Measurements from ENCODE around the gene AFTPH. TPM values are rescaled to one million over a fixed set of nuclear protein-coding genes. Genes with fewer than 3 reads are reported as not detected.

Gene AFTPH
- polyA plus RNA-seq, 2 of the 4 experiments (the other 2 are of a cell fraction) = 24.0 to 51.4 TPM

DNA sequence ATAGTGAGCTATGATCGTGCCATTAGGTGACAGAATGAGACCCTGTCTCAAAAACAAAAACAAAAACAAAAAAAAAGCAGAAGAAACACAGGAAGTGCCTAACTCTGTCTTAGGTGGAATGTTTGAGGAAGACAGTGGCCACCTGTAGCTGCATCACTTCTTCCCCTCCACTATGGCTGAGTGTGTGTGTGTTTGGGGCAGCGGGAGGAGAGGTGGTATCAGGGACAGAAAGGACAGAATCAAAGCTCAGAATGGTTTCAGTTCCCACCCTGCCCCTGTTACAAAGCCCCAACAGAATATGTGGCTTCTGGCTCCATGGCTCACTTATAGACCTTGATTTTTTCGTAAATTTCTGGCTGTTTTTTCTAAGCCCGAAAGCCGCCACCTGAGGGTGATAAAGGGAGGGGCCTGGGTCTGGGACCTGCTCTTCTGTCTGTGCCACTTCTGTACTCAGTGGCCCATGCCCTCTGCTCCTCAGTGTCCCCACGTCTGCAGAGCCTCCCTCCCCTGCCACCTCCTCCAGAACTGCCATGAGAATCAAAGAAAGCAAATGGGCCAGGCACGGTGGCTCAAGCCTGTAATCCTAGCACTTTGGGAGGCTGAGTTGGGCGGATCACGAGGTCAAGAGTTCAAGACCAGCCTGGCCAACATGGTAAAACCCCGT lies 102.2 kb downstream of the AFTPH start:
- DNase-seq (ENCODE audit: low read depth in 1 of 2, low spot score in 1 of 2) (no peak), ATAC-seq (no peak), FAIRE-seq (no peak)
- ChIA-PET CTCF (interaction anchor here (0.5 to 6.0 kb wide), 10 partner anchors 10 to 415 kb away, joined by 3 to 49 read pairs (median 6); partner anchors contain the start of gene SERTAD2), POLR2A (interaction anchor here (0.5 kb wide), 1 partner anchor 116 kb away, joined by 7 read pairs; no protein-coding TSS in a partner anchor)
- H3K4me1 ChIP-seq = no peaks in the 10 kb centered on the region
- H3K27ac ChIP-seq = no peak overlapping the region
- H3K9me3 ChIP-seq = no peaks in the 10 kb centered on the region
- TF ChIP-seq CHD4 (IDR thresholded peaks at IDR 0.05; ENCODE audit: borderline replicate concordance) (no peak), ZC3H11A (IDR thresholded peaks at IDR 0.05) (no peak), FOSB (CRISPR knock-in tag; IDR thresholded peaks at IDR 0.05) (no peak)
- WGBS (ENCODE audit: missing lambda C conversion rate) = 71% methylated on average over 10 of the region's 10 CpGs
- H3K4me2 ChIP-seq = no peak overlapping the region
- H3K4me3 ChIP-seq = no peak overlapping the region

DNA sequence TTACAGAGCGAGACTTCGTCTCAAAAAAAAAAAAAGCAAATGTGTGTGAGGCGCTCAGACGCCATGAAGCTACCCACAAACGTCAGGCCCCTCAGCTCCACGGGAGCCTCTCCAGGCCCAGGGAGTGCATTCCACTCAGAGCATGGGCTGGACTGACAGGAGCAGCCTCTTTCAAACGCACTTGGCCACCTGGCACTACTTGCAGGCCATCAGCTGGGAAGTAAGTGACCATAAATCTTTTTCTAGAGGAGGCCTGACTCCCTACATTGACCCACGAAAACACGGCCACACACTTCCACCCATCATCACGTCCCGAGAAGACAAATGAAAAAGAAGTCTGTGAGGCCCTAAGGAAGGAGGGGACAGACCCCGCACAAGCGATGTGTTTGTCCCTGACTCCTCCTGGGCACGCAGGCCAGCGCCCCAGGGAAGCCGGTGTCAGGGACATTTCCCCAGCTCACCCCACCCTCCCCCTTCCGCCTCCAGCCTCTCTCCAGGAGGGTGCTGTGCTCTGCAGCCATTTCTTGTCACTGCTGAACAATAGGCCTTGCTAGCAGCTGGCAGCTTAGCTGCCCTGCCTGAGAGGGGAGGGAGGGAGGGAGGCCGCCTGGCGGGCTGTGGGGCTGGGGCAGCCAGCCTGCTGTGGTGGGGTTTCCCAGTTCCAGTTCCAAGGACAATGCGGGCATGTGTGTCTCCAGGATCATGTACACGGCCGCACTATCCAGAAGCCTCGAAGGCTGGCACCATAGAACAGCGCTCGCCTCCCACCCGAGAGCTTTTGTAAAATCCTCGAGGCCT lies 103.0 kb downstream of the AFTPH start:
- TF ChIP-seq KDM1A (IDR thresholded peaks at IDR 0.05; ENCODE audit: low read depth) = no peak
- TF ChIP-seq FOSB (CRISPR knock-in tag; IDR thresholded peaks at IDR 0.05) = no peak
- TF ChIP-seq RCOR1 (IDR thresholded peaks at IDR 0.05; ENCODE audit: low read depth, low read length) = no peak
- TF ChIP-seq, protein P1, sequence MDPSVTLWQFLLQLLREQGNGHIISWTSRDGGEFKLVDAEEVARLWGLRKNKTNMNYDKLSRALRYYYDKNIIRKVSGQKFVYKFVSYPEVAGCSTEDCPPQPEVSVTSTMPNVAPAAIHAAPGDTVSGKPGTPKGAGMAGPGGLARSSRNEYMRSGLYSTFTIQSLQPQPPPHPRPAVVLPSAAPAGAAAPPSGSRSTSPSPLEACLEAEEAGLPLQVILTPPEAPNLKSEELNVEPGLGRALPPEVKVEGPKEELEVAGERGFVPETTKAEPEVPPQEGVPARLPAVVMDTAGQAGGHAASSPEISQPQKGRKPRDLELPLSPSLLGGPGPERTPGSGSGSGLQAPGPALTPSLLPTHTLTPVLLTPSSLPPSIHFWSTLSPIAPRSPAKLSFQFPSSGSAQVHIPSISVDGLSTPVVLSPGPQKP (IDR thresholded peaks at IDR 0.05; ENCODE audit: low read depth, low read length) = no peak
- no peak for TF ChIP-seq MYC (IDR thresholded peaks at IDR 0.05; ENCODE audit: borderline replicate concordance, low read length)
- DNase-seq (ENCODE audit: low read depth in 1 of 2, low spot score in 1 of 2) = no peak
- ATAC-seq = no peak
- FAIRE-seq = no peak
- Histone ChIP-seq H3K9me3 (no peaks in the 10 kb centered on the region), H3K4me3 (no peak overlapping the region), H3K27ac (no peak overlapping the region), H3K4me2 (no peak overlapping the region), H3K4me1 (no peaks in the 10 kb centered on the region)
- ChIA-PET POLR2A (interaction anchor here (0.6 to 1.4 kb wide), 3 partner anchors 12 to 103 kb away, joined by 3 to 4 read pairs (median 3); no protein-coding TSS in a partner anchor), CTCF (interaction anchor here (0.5 to 6.0 kb wide), 12 partner anchors 9 to 262 kb away, joined by 3 to 49 read pairs (median 5); partner anchors contain the start of genes AFTPH and SERTAD2)
- WGBS (ENCODE audit: missing lambda C conversion rate) = 90% methylated on average over 25 of the region's 27 CpGs

DNA sequence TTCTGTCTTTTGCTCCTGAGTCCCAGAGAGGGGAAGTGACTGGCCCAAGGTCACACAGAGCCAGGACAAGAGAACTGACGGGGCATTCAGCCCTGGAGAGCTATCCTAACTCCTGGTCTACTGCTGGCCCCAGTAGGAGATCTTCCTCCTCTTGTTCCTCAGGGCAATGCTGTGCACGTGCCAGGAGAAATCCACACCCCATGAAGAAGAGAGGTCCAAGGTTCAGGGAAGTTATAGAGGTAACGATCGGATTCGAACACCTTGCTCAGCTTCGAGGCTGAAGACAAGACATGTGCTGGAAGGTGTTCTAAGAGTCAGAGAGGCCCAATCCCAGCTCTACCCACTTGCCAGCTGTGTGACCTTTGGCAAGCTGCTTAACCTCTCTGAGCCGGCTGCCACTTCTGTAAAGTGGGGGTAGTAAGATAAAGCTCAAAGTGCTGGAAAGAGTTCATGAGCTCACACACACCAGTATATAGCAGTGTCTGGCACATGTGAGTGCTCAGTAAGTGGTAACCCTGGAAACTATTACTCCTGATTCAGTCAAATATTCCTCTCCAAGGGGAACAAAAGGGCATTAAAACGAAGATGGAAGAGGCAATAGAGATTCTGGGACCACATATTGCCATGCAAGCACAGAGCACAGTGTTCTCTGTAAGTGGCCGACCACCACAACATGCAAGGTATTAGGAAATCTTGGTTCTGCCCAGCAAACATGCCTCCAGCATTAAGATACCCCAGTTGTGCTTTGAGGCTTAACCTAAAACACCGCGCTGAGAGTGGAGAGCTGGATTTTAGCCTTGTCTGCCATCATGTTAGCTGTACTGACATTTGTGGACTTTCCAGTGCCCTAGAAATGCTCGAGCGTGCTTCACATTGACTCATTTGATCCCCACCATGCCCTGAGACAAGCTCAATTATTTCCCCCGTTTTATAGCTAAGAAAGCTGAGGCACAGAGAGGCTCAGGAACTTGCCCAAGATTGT lies 104.0 kb downstream of the AFTPH start:
- no peak overlapping the region for H3K4me2 ChIP-seq
- H3K4me1 ChIP-seq = no peaks in the 10 kb centered on the region
- TF ChIP-seq ZFP36 (IDR thresholded peaks at IDR 0.05; ENCODE audit: borderline replicate concordance, partially characterized antibody) = peak; percentile 76
- TF ChIP-seq, protein P2, sequence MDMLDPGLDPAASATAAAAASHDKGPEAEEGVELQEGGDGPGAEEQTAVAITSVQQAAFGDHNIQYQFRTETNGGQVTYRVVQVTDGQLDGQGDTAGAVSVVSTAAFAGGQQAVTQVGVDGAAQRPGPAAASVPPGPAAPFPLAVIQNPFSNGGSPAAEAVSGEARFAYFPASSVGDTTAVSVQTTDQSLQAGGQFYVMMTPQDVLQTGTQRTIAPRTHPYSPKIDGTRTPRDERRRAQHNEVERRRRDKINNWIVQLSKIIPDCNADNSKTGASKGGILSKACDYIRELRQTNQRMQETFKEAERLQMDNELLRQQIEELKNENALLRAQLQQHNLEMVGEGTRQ (IDR thresholded peaks at IDR 0.05) = no peak
- TF ChIP-seq RNF2 (IDR thresholded peaks at IDR 0.05; ENCODE audit: borderline replicate concordance, low read depth) = no peak
- no peak for TF ChIP-seq HOXA7 (CRISPR knock-in tag; IDR thresholded peaks at IDR 0.05)
- no peak for TF ChIP-seq SMC3 (IDR thresholded peaks at IDR 0.05)
- TF ChIP-seq, protein P3, sequence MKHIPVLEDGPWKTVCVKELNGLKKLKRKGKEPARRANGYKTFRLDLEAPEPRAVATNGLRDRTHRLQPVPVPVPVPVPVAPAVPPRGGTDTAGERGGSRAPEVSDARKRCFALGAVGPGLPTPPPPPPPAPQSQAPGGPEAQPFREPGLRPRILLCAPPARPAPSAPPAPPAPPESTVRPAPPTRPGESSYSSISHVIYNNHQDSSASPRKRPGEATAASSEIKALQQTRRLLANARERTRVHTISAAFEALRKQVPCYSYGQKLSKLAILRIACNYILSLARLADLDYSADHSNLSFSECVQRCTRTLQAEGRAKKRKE (CRISPR knock-in tag; IDR thresholded peaks at IDR 0.05; ENCODE audit: low read depth) = no peak
- no peak for TF ChIP-seq EHMT2 (IDR thresholded peaks at IDR 0.05; ENCODE audit: low read depth)
- TF ChIP-seq KDM1A (IDR thresholded peaks at IDR 0.05; ENCODE audit: low read depth) = peak; percentile 61; the same call in 1 of the 2 replicates
- no peak for TF ChIP-seq NR3C1 (IDR thresholded peaks at IDR 0.05)
- no peak for TF ChIP-seq FOXS1 (CRISPR knock-in tag; IDR thresholded peaks at IDR 0.05)
- no peak for TF ChIP-seq CBX2 (IDR thresholded peaks at IDR 0.05; ENCODE audit: borderline replicate concordance, low read depth)
- no peak for TF ChIP-seq RARB (CRISPR knock-in tag; IDR thresholded peaks at IDR 0.05)
- no peak for FAIRE-seq
- no peaks in the 10 kb centered on the region for H3K9me3 ChIP-seq
- no peak for DNase-seq (ENCODE audit: low read depth in 1 of 2, low spot score in 1 of 2)
- POLR2A ChIA-PET = interaction anchor here (1.4 to 2.2 kb wide), 2 partner anchors 19 to 26 kb away, joined by 4 to 8 read pairs; partner anchors contain the start of gene SERTAD2
- H3K4me3 ChIP-seq = no peak overlapping the region
- WGBS (ENCODE audit: missing lambda C conversion rate) = 85% methylated on average over 14 of the region's 14 CpGs
- ATAC-seq = no peak
- CTCF ChIA-PET = interaction anchor here (0.5 to 6.0 kb wide), 16 partner anchors 9 to 298 kb away, joined by 3 to 49 read pairs (median 4); partner anchors contain the start of gene AFTPH
- H3K27ac ChIP-seq = no peak overlapping the region

Data from A549 (cell line).